GM11168 (cell line): ENCODE measurements around the gene HTT.

Experiments used
- in situ Hi-C: fragments of 300-500 bp; cut with MboI; formaldehyde crosslinking; loops from one replicate; pipeline ENCODE4 v1.12.0; 2022; ENCODE audit warnings: low sequenced_read_pairs; ENCODE audit not compliant: unreplicated experiment

Gene HTT

DNA sequence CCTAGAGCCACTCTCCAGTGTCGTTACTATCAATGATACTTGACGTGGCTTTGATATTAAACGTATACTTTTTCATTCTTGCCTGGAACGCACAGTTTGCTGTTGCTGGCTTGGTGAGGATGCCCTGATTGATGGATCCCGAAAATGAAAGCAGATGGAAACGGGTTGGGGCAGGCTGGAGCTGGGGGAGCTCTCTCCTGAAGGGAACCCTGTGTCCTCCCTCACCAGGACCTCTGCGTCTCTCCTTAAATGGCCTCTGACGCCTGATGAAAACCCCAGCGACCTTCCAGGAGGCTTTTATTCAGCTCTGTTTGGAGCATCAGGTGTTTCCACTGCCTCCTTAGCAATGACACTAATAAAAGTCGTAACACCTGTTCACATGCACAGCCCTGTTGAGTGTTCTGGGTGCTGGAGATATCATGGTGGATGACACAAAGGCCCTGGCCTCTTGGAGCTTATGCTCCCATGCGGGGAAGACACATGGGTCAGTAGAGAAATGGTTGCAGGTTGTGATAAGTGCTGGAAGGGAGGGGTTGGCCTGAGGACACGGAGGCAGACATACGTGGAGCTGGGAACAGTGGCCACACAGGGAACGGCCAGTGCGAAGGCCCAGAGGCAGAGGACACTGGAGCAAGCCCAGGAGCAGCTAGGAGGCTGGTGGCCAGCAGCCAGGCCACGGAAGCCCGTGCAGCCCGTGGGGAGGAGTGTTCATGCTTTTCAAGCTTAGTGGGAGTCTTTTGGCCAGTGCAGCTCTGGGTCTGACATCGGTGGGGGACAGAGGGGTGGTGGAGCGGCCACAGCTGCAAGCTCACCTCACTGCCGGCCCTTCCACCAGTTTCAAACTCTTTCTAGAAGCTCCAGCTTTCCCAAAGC lies 182.0 kb downstream of the HTT start:
- in situ Hi-C loops = no loop called here

DNA sequence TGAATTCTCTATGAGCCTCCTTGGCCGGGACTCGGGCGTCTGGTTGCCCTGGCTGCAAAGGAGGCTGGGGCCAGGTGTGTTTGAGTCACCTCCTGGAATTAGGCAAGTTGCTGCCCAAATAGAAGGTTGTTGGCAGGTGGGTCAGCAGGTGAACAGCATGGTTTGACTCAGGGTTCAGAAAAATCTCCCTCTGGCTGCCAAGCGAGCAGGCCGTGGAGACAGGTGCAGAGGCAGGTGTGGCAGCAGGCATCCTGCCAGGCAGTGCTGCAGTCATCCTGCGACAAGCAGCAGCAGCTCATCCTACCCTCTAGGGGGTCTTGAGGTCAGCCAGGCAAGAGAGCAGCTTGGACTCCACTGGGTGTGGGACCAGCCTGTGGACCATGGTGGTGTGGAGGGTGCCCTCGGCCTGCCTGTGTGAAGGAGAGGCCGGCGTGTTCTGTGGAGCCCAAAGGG lies 182.6 kb downstream of the HTT start:
- in situ Hi-C loops = no loop called here

DNA sequence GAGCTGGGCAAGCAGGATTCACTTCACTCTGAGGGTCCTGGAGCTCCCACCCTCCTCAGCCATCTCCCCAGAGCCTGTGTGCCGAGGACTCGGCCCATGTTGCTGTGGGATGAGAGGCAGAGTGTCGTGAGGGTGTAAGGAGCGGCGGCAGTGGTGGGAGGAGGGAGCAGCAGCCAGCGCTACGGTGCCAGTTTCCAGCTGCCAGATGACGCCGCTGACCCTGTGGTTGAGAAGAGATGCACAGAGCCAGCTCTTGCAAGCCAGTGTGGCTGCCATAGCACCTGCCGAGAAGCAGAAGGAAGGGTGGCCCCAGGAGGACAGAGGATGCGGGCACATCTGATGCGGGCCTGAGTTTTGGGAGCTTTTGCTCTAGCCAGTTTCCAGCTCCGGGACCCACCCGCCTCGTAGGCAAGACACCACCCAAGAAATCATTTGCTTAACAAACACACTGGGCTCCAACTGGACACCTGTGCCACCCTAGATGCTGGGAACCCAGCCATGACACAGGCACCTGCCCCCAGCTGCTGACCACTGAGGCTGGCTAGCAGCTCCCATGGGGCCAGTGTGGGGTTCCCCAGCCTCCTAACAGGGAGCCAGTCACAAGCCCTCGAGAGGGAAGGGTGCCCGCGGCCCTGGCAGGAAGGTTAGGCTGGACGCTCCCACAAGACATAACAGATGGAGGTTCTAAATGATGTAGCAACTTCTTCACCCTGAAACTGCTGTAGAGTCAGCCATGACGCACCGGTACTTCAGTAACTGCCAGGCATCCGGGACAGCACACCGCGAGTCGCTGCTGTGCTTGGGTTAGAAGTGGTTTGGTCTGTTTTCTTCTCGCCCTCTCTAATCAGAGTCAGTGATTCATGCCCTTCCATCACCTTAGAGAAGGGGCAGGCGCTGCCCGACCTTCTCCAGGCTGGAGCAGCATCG lies 183.3 kb downstream of the HTT start:
- in situ Hi-C loops = no loop called here

DNA sequence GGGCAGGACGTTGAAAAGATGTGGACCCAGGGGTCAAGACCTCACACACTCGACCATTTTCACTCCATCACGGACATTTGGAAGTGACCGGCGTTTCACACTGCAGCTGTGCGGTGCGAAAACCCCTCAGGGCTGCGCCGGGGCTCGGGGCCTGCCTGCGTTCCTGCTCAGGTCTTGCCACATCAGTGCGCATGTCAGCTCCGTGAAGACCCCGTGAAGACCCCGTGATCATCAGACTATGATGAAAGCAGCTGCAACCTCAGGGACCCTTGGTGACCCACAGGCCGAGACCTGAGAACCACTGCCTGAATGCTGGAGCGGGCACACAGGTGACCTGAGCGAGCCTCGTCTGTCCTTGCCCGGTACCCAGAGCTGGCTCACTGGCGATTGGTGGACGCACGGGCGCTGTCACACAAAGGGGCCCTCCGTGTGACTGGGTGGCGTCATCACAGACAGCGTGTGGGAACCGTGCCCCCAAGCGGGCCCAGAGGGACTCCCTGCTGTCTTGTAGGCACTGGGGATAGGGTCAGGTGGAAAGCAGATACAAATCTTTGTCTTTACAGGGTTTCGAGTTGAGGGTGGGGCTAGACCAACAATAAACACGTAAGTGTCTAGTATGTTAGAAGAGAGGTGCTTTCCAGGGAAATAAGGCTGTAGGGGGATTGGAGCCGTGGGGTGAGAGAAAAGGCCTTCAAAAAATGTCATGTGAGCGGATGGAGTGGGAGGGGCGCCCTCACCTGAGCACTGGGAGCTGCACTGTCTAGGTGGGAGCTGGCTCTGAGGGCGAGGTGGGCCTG lies 187.1 kb downstream of the HTT start:
- in situ Hi-C loops = no loop called here

DNA sequence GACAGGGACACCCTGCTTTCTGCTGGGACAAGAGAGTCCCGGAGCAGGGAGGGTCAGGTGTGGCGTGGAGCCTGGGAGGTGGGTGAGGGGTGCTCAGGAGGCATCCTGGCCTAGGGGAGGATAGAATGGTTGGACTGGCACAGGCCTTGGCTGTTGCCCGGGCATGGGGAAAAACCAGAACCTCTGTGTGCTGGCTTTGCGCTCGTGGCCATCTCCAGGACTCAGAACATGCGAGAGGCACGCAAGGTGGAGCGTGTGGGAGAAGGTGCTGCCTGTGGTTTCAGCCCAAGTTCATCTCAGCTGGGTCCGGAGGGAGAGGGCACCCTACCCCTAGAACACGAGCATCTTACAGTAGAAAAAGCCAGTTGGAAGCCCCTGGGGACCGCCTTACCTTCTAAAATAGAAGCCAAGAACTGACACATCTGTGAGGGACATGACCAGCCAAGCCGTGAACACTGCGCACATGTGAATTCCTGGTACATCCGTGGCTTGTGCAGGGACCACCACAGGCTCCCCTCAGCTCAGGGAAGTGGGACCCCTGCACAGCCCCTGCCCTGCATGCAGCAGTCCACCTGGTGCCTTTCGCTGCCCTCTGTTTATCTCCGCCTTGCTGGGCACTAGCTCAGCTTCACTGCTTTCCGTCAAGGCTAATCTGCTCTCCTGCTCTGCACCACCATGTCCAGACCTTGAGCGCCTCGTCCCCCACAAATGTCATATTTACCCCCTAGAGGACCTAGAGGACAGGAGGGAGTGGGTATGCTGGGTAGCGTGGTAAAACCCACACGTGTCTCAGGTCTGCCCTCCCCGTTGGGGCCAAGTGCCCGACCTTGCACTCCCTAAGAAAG lies 187.9 kb downstream of the HTT start:
- in situ Hi-C loops = no loop called here

DNA sequence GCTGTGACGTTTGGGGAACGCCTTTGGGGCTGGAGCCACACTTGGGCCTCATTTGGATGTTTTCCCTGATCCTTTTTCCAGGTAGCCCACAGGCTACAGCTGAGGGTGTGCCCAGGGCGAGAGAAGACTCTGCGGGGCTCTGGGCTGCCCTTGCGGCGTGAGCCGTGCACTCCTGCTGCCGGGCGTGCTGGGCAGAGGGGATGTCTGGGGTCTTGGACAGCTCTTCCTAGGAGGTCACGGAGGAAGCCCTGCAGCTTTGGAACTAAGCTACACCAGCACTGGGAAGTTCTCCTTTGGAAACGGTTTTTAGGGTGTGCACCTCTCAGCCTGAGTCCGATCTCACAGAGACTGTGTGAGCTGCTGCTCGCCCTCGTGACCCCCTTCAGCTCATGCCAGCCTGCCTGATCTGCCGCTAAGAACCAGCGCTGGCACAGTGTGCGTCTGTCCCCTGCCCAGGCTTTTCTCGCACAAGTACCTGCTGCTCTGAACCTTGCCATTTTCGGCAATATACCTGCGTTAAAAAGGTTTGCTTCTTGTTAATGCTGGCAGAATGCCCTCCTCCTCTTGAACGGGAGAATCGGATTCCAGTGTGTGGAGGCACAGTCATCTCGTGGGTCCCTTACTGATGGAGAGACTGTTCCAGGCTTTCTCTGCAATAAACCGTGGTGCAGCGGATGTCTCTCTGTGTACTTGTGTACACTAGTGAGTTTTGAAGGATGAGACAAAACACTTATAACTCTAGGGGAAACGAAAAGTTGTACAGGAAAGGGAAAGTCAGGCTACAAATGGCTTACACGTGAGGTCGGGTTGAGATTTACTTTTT lies 188.8 kb downstream of the HTT start:
- in situ Hi-C loops = no loop called here

DNA sequence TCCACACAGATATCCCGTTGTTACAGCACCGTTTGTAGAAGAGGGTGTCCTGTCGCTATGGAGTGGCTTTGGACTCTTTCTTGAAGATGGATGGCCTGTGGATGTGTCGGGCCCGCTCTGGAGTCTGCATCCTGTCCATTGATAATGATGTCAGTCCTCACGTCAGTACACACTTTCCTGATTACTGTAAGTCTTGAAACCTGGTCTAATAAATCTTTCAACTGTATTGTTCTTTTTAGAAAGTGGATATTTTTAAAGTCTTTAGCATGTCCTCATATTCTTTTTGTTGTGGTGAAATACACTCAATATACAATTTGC lies 189.4 kb downstream of the HTT start:
- in situ Hi-C loops = no loop called here

DNA sequence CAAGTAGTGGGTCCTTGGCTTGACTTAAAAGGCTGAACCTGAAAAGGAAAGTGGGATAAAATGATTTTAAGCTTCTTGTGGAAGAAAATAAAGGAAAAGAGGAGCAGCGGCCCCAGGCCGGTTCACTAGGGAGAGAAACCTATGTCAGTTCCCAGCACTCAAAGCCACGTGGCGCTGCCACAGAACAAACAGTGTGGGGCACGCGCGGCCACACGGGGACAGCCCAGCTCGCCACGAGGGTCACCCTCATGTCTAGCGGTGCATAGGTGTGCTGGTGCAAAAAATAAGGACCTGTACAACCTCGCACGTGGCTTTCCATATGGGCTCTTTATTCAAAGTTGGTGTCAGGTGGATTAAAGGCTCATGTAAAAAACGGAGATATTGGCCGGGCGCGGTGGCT lies 191.6 kb downstream of the HTT start:
- in situ Hi-C loops = no loop called here

DNA sequence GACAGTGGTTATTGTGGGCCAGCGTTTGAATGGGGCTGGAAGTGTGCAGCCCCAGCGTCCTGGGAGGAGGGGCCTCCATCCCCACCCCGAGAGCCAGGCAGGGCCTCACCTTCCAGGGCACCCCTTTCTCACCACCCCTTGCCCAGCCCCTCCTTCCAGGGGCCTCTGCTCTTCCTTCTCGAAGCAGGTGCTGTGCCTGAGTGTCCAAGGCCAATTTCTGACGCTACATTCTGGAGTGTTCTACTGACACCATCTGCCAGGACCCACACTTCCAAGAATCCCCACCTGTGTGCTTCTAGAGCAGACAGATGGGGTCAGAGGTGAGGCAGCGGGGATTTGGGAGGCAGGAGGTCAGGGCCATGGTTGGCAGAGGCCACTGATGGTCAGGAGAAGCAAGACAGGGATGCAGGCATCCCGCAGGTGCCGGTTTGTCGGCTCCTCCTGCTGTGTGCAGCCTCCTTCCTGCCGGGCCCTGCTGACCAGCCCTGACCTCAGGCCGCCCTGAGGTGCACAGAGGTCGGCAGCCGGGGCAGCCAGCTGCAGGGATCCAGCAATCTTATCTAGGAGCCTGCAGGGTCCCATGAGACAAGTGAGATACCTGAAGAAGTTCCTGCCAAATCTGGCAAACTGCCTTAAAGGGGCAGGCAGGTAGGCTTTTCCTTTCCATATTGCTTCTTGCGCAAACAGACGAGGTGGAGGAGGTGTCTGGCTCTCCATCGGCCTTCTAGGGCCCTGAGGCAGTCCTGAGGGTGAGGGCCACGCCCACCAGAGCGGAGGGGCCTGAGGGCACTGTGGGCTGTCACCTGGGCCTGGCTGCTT lies 193.3 kb downstream of the HTT start:
- in situ Hi-C loops = no loop called here

DNA sequence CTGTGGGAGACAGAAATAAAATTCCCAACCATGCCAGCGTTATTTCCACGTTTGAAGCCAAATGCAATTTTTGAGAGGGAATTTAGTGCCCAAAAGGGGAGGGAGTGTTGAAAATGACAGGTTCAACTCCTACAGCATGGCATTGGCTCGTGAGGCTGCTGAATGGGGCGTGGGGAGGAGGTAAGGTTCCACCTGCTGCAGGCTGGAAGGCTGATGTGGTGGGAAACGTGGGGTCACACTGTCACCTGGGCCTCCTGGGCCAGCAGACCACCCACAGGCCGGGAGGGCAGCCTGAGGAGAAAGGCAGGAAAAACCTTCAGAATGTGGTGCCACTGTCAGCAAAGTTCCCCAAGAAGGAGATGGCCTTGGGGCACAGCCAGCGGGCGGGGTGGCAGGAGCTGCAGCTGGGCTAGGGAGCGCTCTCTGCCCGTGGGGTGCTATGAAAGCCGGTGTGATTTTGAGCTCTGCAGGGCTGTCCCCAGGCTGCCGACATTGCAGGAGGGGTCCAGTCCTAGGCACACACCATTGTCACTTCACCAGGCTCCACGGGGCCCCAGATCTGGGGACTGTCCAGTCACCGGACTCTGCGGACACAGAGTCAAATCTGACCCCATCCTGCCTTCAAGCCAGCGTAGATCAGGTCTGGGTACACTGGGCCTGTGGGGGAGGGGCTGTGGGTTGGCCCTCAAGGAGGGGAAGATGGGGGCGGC lies 194.1 kb downstream of the HTT start:
- in situ Hi-C loops = no loop called here

DNA sequence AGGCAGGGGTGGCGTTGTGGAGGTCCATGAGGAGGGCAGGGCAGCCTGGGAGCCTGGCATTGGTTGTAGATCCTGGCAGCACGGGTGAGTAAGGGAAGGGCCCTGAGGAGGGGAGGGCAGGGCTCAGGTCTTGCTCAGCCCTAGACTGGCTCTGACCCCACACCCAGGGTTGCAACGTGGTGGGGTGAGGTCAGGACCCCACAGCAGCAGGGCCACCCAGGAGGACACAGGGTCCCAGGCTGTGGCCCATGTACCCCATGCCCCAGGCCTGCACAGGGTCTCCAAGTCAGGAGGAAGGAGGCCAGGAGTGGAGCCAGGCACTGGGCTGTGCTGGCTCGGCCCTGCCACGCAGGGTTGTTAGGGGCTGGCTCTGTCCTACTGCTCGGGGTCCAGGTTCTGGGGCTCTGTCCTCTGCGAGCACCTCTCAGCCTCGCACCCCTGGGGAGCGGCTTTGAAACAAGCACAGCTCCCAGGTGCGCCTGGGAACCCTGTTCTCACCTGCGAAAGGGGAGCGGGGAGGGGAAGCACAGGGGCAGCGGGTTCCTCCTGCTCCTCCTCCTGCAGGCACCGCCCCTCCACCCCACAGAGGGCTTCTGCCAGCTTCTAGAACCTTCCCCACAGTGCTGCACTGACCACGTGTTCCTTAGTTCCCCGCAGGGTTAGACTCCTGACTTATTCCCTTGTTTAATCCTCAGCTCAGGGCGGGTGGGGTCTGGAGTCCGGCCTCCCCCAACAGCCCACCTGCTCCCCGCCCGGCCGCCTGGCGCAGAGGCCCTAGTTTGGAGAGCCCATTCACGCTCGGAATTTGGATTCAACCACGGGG lies 194.8 kb downstream of the HTT start:
- in situ Hi-C loops = no loop called here

DNA sequence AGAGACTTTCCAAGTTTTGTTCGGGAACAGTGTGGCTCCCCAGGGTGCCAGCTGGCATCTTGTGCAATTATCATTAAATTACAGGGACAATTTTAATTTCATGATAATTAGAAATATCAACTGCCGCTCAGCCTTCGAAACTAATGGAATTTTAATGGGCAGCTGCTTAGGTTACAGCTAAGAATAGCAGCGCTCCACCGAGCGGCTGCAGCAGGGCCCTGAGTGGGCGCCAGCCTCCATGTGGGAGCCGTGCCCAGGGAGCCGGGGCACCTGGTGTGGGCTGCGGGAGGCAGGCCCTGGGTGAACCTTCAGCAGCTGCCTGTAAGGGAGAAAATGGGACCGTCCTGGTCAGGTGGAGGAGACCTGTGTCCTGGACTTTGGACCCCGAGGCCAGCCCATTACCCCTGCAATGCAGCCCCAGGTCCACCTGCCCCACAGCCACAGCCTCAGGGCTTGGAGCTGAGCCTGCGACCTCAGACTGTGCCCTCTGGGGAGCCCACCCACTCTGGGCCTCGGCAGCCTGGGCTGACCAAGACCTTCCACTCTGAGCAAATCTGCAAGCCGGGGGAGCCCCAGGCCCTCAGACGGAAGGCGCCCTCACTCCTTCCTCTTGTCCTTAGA lies 195.6 kb downstream of the HTT start:
- in situ Hi-C loops = no loop called here

DNA sequence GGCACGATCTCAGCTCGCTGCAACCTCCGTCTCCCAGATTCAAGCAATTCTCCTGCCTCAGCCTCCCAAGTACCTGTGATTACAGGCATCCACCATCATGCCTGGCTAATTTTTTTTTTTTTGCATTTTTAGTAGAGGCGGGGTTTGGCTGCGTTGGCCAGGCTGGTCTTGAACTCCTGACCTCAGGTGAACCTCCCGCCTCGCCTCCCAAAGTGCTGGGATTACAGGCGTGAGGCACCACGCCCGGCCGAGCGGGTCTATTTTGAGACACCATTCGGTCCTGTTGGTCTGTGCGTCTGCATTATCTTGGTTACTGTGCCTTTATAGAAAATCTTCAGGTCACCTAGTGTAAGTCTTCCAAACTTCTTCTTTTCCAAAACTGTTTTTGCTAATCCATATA lies 196.7 kb downstream of the HTT start:
- in situ Hi-C loops = no loop called here

DNA sequence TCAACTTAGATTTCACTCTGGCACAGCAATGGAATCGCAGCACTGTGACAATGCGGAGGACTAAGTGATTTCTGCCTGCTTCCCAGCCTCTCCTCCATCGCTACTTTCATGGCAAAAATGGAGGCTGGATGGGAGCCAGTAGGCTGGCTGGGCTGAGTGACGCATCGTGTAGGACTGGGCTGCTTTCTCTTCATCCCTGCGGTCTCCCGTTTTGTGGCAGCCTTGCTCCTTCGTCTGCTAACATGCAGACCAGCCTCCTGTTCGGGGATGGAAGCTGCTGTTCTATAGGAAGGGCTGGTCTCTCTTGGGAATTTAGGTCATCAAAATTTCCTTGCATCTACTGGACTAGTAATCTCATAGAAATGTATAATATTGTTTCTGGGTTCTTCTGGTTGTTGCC lies 202.5 kb downstream of the HTT start:
- in situ Hi-C loops = no loop called here

DNA sequence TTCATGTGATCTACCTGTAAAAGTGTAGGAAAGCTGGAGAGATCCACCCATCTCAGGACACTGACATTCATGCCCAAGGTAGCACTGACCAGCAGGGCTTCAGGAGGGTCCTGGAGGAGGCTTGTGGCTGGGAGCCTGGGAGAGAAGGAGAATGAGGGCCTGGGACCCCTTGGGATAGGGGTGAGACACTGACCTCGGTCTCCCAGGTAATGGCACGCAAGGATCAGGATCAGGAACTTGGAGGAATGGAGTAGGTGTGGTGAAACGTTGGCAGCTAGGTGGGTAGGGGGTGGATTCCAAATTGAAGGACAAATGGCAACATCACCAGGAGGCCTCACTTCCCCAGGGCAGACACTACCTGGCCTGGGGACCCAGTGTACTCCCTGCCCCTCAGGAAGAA lies 206.0 kb downstream of the HTT start:
- in situ Hi-C loops = no loop called here

DNA sequence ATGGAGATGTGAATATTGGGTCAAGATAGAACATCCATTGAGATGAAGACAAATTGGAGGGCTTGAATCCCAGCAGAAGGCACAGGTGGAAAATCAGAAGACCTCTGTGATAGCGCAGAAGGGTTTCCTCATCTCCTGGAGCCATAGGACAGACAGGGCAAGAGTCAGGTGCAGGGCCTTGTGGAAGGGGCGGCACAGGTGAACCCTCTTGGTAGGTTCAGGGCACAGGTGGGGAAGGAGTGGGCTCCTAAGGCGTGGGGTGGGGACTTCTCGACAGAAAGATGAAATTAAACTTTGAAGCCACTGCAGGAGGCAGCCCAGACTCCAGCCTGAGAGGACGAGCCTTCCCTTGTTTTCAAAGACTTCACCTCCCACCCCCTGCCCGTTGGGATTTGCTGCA lies 209.0 kb downstream of the HTT start:
- in situ Hi-C loops = no loop called here
